ENCODE results near the gene CLEC1A. TPM values are rescaled to one million over a fixed set of nuclear protein-coding genes. Genes with fewer than 3 reads are reported as not detected.

CLEC1A gene
- total and polyA plus RNA-seq, 2 experiments from 2014 or later: 3.6 to 6.4 TPM

DNA sequence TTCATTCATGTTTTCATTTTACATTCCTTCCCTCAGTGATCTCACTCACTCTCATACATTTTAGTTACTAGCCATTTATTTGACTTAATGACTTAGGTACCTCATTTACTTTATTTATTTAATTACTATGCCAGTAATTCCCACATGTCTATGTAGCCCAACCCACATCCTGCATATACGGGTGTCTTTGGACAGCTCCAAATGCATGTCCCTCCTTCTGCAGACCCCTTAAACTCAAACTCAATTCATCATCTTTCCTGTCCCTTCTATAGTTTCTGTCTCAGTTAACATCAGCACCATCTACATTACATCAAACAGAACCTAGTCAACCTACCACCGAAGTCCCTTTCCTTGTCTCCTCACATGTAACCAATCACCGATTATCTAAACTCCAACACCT is 2.8 kb downstream of the CLEC1A start:
- no peaks in the 10 kb centered on the region for H3K9me3 ChIP-seq (ENCODE audit: low read depth)
- no peaks in the 10 kb centered on the region for H3K9me2 ChIP-seq (replicated peaks; ENCODE audit: insufficient read depth)
- no peak overlapping the region for H3K4me2 ChIP-seq
- no peaks in the 10 kb centered on the region for H3K36me3 ChIP-seq (replicated peaks; ENCODE audit: insufficient read depth, low read depth)
- H3K4me3 ChIP-seq: no peak overlapping the region
- no peaks in the 10 kb centered on the region for H4K20me1 ChIP-seq (ENCODE audit: insufficient read depth, poor library complexity, severe bottlenecking)
- H3K79me2 ChIP-seq: no peaks in the 10 kb centered on the region
- TF ChIP-seq EZH2 (IDR thresholded peaks at IDR 0.05; ENCODE audit: borderline replicate concordance) (no peak), EZH2phosphoT487 (IDR thresholded peaks at IDR 0.05; ENCODE audit: low read depth, severe bottlenecking, unreplicated experiment) (no peak)
- TF ChIP-seq, protein P1, sequence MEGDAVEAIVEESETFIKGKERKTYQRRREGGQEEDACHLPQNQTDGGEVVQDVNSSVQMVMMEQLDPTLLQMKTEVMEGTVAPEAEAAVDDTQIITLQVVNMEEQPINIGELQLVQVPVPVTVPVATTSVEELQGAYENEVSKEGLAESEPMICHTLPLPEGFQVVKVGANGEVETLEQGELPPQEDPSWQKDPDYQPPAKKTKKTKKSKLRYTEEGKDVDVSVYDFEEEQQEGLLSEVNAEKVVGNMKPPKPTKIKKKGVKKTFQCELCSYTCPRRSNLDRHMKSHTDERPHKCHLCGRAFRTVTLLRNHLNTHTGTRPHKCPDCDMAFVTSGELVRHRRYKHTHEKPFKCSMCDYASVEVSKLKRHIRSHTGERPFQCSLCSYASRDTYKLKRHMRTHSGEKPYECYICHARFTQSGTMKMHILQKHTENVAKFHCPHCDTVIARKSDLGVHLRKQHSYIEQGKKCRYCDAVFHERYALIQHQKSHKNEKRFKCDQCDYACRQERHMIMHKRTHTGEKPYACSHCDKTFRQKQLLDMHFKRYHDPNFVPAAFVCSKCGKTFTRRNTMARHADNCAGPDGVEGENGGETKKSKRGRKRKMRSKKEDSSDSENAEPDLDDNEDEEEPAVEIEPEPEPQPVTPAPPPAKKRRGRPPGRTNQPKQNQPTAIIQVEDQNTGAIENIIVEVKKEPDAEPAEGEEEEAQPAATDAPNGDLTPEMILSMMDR (IDR thresholded peaks at IDR 0.05; ENCODE audit: poor library complexity): no peak
- no peak overlapping the region for H3K27ac ChIP-seq
- 89% methylated on average over 3 of the region's 3 CpGs for WGBS (ENCODE audit: low lambda C conversion rate, missing lambda C conversion rate)
- H2AFZ ChIP-seq: no peak overlapping the region
- H3K4me1 ChIP-seq (ENCODE audit: insufficient read depth): peaks cover 18% of the 10 kb centered on the region
- H3K27me3 ChIP-seq: no peaks in the 10 kb centered on the region
- no peak for DNase-seq (ENCODE audit: low spot score)

DNA sequence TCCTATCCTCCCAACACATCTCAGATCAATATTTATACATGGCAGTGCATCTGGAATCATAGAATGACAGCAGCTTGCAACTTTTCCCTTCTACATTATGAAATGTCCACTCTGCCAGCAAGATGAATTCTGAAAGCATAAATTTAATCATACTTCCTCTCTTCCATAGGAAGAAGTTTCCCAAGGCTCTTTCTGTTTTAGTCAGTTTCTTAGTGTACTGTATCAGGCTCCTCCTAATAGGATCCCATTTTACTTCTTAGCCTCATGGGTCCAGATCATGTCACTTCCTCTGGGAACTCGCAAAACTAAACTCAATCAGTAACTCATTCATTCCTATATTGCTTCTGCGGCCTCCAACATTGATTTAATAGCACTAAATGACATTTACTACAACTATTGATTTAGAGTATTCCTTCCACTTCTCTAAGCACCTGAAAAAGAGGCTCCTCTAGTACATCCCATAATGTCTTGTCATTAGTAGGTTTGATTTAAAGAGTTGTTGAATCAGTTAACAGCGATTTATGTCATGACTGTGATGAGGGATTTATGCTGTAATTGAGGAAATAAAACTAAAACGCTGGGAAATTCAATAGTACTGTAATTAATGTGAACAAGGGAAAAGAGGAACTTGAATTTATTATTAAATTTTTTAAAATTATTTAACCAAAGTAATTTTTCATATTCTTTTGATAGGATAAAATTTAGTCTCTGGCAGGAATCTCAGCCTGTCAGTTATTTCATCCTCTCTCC is 4.0 kb downstream of the CLEC1A start:
- no peak overlapping the region for H2AFZ ChIP-seq
- no peak for DNase-seq (ENCODE audit: low spot score)
- no peak overlapping the region for H3K27ac ChIP-seq
- WGBS (ENCODE audit: low lambda C conversion rate, missing lambda C conversion rate): 84% methylated on average over 4 of the region's 4 CpGs
- no peaks in the 10 kb centered on the region for H3K9me3 ChIP-seq (ENCODE audit: low read depth)
- H3K27me3 ChIP-seq: no peaks in the 10 kb centered on the region
- no peak overlapping the region for H3K4me3 ChIP-seq
- no peak for TF ChIP-seq EZH2 (IDR thresholded peaks at IDR 0.05; ENCODE audit: borderline replicate concordance)
- no peak for TF ChIP-seq EZH2phosphoT487 (IDR thresholded peaks at IDR 0.05; ENCODE audit: low read depth, severe bottlenecking, unreplicated experiment)
- TF ChIP-seq, protein P1 (IDR thresholded peaks at IDR 0.05; ENCODE audit: poor library complexity): no peak
- H3K79me2 ChIP-seq: no peaks in the 10 kb centered on the region
- H3K4me2 ChIP-seq: no peak overlapping the region
- H3K4me1 ChIP-seq (ENCODE audit: insufficient read depth): peaks cover 18% of the 10 kb centered on the region
- no peaks in the 10 kb centered on the region for H3K9me2 ChIP-seq (replicated peaks; ENCODE audit: insufficient read depth)
- H3K36me3 ChIP-seq (replicated peaks; ENCODE audit: insufficient read depth, low read depth): no peaks in the 10 kb centered on the region
- no peaks in the 10 kb centered on the region for H4K20me1 ChIP-seq (ENCODE audit: insufficient read depth, poor library complexity, severe bottlenecking)

DNA sequence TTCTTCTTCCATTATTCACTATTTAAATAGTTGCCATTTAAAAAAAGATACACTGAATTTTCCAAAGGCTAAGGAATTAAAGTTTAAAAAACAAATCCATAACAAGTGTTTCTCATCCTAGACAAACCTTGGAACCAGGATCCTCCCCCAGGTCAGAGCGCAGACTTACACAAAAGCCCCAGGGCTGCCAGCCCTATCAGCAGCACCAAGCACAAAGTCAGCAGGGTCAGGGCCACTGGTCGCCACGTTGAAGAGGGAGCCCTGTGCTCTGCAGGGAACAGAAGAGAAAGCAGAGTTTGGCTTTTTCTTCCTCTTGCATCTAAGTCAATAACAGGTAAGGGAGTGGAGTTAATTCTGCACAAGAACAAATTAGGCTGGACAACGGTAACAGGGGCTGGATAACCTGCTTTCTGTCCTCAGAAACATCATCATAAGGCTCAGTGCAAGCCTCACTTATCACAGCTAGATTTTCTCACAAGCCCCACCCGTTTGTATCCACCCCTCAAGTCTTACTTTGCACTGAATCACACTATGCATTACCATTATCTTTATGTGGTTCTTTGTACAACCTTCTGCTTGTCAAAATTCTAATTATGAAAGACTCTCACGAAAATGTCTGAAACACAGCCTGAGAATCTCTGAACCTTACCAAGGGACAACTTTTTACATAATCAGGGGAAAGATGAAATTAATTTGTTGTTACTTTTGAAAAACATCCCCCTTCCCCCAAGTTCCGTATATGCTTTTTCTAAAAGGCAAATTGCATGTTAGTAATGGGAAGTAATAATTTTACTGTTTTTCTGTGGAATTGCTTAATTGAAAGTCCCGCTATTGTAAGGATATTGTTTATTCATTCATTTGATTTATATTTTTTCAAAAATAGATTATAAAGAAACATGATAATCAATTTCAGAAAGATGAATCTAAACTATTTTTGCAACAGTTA is 9.6 kb downstream of the CLEC1A start:
- H3K4me3 ChIP-seq: no peak overlapping the region
- H3K4me2 ChIP-seq: no peak overlapping the region
- WGBS (ENCODE audit: low lambda C conversion rate, missing lambda C conversion rate): 58% methylated on average over 8 of the region's 8 CpGs
- H3K36me3 ChIP-seq (replicated peaks; ENCODE audit: insufficient read depth, low read depth): no peaks in the 10 kb centered on the region
- TF ChIP-seq EZH2 (IDR thresholded peaks at IDR 0.05; ENCODE audit: borderline replicate concordance) (no peak), EZH2phosphoT487 (IDR thresholded peaks at IDR 0.05; ENCODE audit: low read depth, severe bottlenecking, unreplicated experiment) (no peak)
- TF ChIP-seq, protein P1 (IDR thresholded peaks at IDR 0.05; ENCODE audit: poor library complexity): no peak
- H4K20me1 ChIP-seq (ENCODE audit: insufficient read depth, poor library complexity, severe bottlenecking): no peaks in the 10 kb centered on the region
- no peaks in the 10 kb centered on the region for H3K9me3 ChIP-seq (ENCODE audit: low read depth)
- H3K27me3 ChIP-seq: no peaks in the 10 kb centered on the region
- H3K4me1 ChIP-seq (ENCODE audit: insufficient read depth): no peaks in the 10 kb centered on the region
- no peaks in the 10 kb centered on the region for H3K79me2 ChIP-seq
- no peaks in the 10 kb centered on the region for H3K9me2 ChIP-seq (replicated peaks; ENCODE audit: insufficient read depth)
- DNase-seq (ENCODE audit: low spot score): no peak
- no peak overlapping the region for H3K27ac ChIP-seq
- no peak overlapping the region for H2AFZ ChIP-seq
